Measurements from ENCODE around the gene JPH2. TPM values are rescaled to one million over a fixed set of nuclear protein-coding genes. Genes with fewer than 3 reads are reported as not detected.

JPH2 gene
- total RNA-seq, 1 donor from 2014 or later = 0.12 TPM

GRCh38 chr20:44113618-44114376 lies 73.2 kb downstream of the JPH2 start:
- Mint-ChIP-seq H3K27ac (no peak overlapping the region), H3K36me3 (ENCODE audit: insufficient read depth) (no peaks in the 10 kb centered on the region), H3K9me3 (ENCODE audit: low read depth) (no peaks in the 10 kb centered on the region), H3K4me1 (ENCODE audit: low read depth) (peaks cover 1% of the 10 kb centered on the region), H3K4me3 (ENCODE audit: low read depth) (no peak overlapping the region), H3K27me3 (peaks cover 3% of the 10 kb centered on the region)
- DNase-seq (ENCODE audit: low spot score, unreplicated experiment) = no peak
- TF ChIP-seq CTCF (IDR thresholded peaks at IDR 0.05; ENCODE audit: unreplicated experiment) = no peak

GRCh38 chr20:44112889-44113617 lies 73.9 kb downstream of the JPH2 start:
- TF ChIP-seq CTCF (IDR thresholded peaks at IDR 0.05; ENCODE audit: unreplicated experiment) = no peak
- H3K4me1 Mint-ChIP-seq (ENCODE audit: low read depth) = peaks cover 1% of the 10 kb centered on the region
- peaks cover under 1% of the 10 kb centered on the region for H3K9me3 Mint-ChIP-seq (ENCODE audit: low read depth)
- H3K27ac Mint-ChIP-seq = no peak overlapping the region
- H3K36me3 Mint-ChIP-seq (ENCODE audit: insufficient read depth) = no peaks in the 10 kb centered on the region
- no peak overlapping the region for H3K4me3 Mint-ChIP-seq (ENCODE audit: low read depth)
- H3K27me3 Mint-ChIP-seq = peaks cover 3% of the 10 kb centered on the region
- no peak for DNase-seq (ENCODE audit: low spot score, unreplicated experiment)

- Mint-ChIP-seq H3K9me3 (ENCODE audit: low read depth) (peaks cover 4% of the 10 kb centered on the region), H3K4me1 (ENCODE audit: low read depth) (peaks cover 1% of the 10 kb centered on the region), H3K36me3 (ENCODE audit: insufficient read depth) (no peaks in the 10 kb centered on the region), H3K4me3 (ENCODE audit: low read depth) (no peak overlapping the region), H3K27ac (no peak overlapping the region), H3K27me3 (peaks cover 3% of the 10 kb centered on the region)
- no peak for TF ChIP-seq CTCF (IDR thresholded peaks at IDR 0.05; ENCODE audit: unreplicated experiment)
- no peak for DNase-seq (ENCODE audit: low spot score, unreplicated experiment)
Observed at GRCh38 chr20:44112456-44112855, 74.5 kb downstream of the JPH2 start.

DNA sequence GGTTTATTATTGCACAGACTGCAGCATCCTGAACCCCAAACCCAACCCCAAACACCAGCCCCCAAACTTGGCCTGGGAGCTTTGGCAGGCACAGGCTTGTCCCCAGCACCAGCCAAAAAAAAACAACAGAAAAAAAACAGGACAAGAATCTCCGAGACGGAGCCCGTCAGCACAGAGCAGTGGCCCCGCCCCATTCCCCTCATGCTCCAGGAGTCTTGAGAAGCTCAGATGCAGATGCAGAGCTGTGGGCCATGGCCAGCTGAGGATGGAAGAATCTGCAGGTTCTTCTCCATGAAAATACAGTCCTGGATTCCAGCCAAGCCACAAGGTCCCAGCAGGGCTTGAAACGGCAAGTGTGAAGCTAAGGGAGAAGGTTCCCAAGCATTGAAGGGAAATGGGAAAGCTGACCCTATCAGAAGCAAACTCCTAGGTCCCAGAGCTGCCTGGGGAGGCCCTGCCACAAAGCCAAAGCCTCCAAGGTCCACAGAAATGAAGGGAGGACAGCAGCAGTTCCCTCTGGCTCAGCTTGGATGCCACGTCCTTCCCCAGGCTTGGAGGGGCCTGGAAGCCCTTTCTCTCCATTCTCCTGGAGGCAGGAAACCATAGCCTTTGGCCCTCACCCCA lies 75.2 kb downstream of the JPH2 start:
- Mint-ChIP-seq H3K27ac (no peak overlapping the region), H3K27me3 (peaks cover 8% of the 10 kb centered on the region), H3K9me3 (ENCODE audit: low read depth) (peaks cover 7% of the 10 kb centered on the region), H3K4me1 (ENCODE audit: low read depth) (peaks cover 1% of the 10 kb centered on the region), H3K36me3 (ENCODE audit: insufficient read depth) (no peaks in the 10 kb centered on the region), H3K4me3 (ENCODE audit: low read depth) (no peak overlapping the region)
- TF ChIP-seq CTCF (IDR thresholded peaks at IDR 0.05; ENCODE audit: unreplicated experiment) = no peak
- no peak for DNase-seq (ENCODE audit: low spot score, unreplicated experiment)

DNA sequence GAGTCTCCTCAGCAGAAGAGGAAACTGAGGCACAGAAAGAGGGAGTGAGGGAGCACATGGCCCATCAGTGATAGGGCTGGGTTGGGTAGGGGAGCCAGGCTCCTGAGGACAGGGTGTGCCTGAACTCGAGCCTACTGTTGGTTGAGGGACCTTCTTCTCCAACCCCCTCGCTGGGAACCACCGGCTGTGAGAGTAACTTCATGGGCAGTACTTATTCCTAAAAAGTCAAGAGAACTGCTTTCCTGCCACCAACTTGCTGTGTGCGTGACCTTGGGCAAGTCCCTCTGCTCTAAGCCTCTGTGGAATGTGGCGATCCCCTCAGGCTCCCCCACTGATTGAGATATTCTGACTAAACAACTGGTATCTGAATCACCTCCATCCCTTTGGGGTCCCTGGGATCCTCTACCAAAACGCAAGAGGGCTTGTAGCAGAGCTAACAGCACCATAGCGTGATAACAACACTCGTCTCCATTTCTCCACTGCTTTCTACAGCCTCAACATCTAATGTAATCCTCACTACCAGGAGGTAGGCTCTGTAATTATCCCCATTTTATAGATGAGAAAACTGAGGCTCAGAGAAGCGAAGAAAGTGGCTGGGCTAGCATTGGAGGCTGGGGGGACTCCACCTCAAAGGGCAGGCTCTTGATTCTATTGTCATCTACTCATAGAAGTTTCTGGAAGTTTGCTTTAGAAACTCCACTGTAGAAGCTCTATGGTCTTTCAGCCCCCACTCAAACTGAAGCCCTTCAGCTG lies 76.0 kb downstream of the JPH2 start:
- H3K27ac Mint-ChIP-seq = no peak overlapping the region
- H3K4me1 Mint-ChIP-seq (ENCODE audit: low read depth) = peaks cover 1% of the 10 kb centered on the region
- no peak for DNase-seq (ENCODE audit: low spot score, unreplicated experiment)
- H3K4me3 Mint-ChIP-seq (ENCODE audit: low read depth) = no peak overlapping the region
- TF ChIP-seq CTCF (IDR thresholded peaks at IDR 0.05; ENCODE audit: unreplicated experiment) = no peak
- peaks cover 7% of the 10 kb centered on the region for H3K9me3 Mint-ChIP-seq (ENCODE audit: low read depth)
- H3K27me3 Mint-ChIP-seq = peaks cover 15% of the 10 kb centered on the region
- H3K36me3 Mint-ChIP-seq (ENCODE audit: insufficient read depth) = no peaks in the 10 kb centered on the region

Data from progenitor cell of endocrine pancreas (in vitro differentiated cells).